Measurements from ENCODE around the gene KRR1. TPM values are rescaled to one million over a fixed set of nuclear protein-coding genes. Genes with fewer than 3 reads are reported as not detected.
A peak's percentile ranks its signal among the peaks of the same experiment; 100 is the strongest.
"Not testable (repeated sequence)": the region's sequence is repeated elsewhere in the genome, so short reads cannot be mapped to it uniquely, and the experiment has no call there.

KRR1 gene
- total RNA-seq, 1 donor from 2014 or later: 37.5 TPM

- peaks cover 2% of the 10 kb centered on the region for H3K9me3 Mint-ChIP-seq (ENCODE audit: low read depth)
- H3K4me1 Mint-ChIP-seq (ENCODE audit: low read depth): peaks cover 43% of the 10 kb centered on the region
- no peak for DNase-seq (ENCODE audit: low spot score)
- H3K4me3 Mint-ChIP-seq (ENCODE audit: unreplicated experiment): no peak overlapping the region
- H3K27ac Mint-ChIP-seq (ENCODE audit: unreplicated experiment): no peak overlapping the region
- no peaks in the 10 kb centered on the region for H3K27me3 Mint-ChIP-seq (ENCODE audit: low read depth)
- TF ChIP-seq, protein P1, sequence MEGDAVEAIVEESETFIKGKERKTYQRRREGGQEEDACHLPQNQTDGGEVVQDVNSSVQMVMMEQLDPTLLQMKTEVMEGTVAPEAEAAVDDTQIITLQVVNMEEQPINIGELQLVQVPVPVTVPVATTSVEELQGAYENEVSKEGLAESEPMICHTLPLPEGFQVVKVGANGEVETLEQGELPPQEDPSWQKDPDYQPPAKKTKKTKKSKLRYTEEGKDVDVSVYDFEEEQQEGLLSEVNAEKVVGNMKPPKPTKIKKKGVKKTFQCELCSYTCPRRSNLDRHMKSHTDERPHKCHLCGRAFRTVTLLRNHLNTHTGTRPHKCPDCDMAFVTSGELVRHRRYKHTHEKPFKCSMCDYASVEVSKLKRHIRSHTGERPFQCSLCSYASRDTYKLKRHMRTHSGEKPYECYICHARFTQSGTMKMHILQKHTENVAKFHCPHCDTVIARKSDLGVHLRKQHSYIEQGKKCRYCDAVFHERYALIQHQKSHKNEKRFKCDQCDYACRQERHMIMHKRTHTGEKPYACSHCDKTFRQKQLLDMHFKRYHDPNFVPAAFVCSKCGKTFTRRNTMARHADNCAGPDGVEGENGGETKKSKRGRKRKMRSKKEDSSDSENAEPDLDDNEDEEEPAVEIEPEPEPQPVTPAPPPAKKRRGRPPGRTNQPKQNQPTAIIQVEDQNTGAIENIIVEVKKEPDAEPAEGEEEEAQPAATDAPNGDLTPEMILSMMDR (IDR thresholded peaks at IDR 0.05): no peak
- H3K36me3 Mint-ChIP-seq (ENCODE audit: low read depth): no peaks in the 10 kb centered on the region
Measured at GRCh38 chr12:75447691-75448393, 63.6 kb downstream of the KRR1 start.

- TF ChIP-seq, protein P1 (IDR thresholded peaks at IDR 0.05): no peak
- Mint-ChIP-seq H3K4me3 (ENCODE audit: unreplicated experiment) (no peak overlapping the region), H3K36me3 (ENCODE audit: low read depth) (no peaks in the 10 kb centered on the region), H3K27me3 (ENCODE audit: low read depth) (no peaks in the 10 kb centered on the region), H3K9me3 (ENCODE audit: low read depth) (peaks cover 2% of the 10 kb centered on the region), H3K27ac (ENCODE audit: unreplicated experiment) (peak overlapping the region; percentile 17), H3K4me1 (ENCODE audit: low read depth) (peaks cover 40% of the 10 kb centered on the region)
- DNase-seq (ENCODE audit: low spot score): no peak
Measured at GRCh38 chr12:75446857-75447256, 64.6 kb downstream of the KRR1 start.

GRCh38 chr12:75445137-75445507 is 66.3 kb downstream of the KRR1 start:
- H3K36me3 Mint-ChIP-seq (ENCODE audit: low read depth); H3K9me3 Mint-ChIP-seq (ENCODE audit: low read depth); H3K4me3 Mint-ChIP-seq (ENCODE audit: unreplicated experiment); DNase-seq (ENCODE audit: low spot score); H3K27me3 Mint-ChIP-seq (ENCODE audit: low read depth): not testable (repeated sequence)
- H3K4me1 Mint-ChIP-seq (ENCODE audit: low read depth): peaks cover 40% of the 10 kb centered on the region
- peak overlapping the region; percentile 87 for H3K27ac Mint-ChIP-seq (ENCODE audit: unreplicated experiment)

GRCh38 chr12:75444429-75445136 is 66.8 kb downstream of the KRR1 start:
- Mint-ChIP-seq H3K27me3 (ENCODE audit: low read depth) (no peaks in the 10 kb centered on the region), H3K4me3 (ENCODE audit: unreplicated experiment) (no peak overlapping the region), H3K9me3 (ENCODE audit: low read depth) (peaks cover 9% of the 10 kb centered on the region), H3K4me1 (ENCODE audit: low read depth) (peaks cover 40% of the 10 kb centered on the region), H3K27ac (ENCODE audit: unreplicated experiment) (peak overlapping the region; percentile 87), H3K36me3 (ENCODE audit: low read depth) (peaks cover 3% of the 10 kb centered on the region)
- TF ChIP-seq, protein P1 (IDR thresholded peaks at IDR 0.05): no peak
- DNase-seq (ENCODE audit: low spot score): no peak

- TF ChIP-seq, protein P1 (IDR thresholded peaks at IDR 0.05): no peak
- peaks cover 9% of the 10 kb centered on the region for H3K9me3 Mint-ChIP-seq (ENCODE audit: low read depth)
- no peak overlapping the region for H3K4me3 Mint-ChIP-seq (ENCODE audit: unreplicated experiment)
Measured at GRCh38 chr12:75443709-75444108, 67.7 kb downstream of the KRR1 start.

GRCh38 chr12:75442454-75442853 is 69.0 kb downstream of the KRR1 start:
- not testable (repeated sequence) for H3K27ac Mint-ChIP-seq (ENCODE audit: unreplicated experiment); H3K4me3 Mint-ChIP-seq (ENCODE audit: unreplicated experiment); DNase-seq (ENCODE audit: low spot score); H3K36me3 Mint-ChIP-seq (ENCODE audit: low read depth); H3K27me3 Mint-ChIP-seq (ENCODE audit: low read depth)
- Mint-ChIP-seq H3K4me1 (ENCODE audit: low read depth) (peaks cover 40% of the 10 kb centered on the region), H3K9me3 (ENCODE audit: low read depth) (peaks cover 12% of the 10 kb centered on the region)

More at GRCh38 chr12:75443709-75444108, 67.7 kb downstream of the KRR1 start:
- no peak for DNase-seq (ENCODE audit: low spot score)
- H3K27ac Mint-ChIP-seq (ENCODE audit: unreplicated experiment): peak overlapping the region; percentile 14
- H3K4me1 Mint-ChIP-seq (ENCODE audit: low read depth): peaks cover 40% of the 10 kb centered on the region
- H3K27me3 Mint-ChIP-seq (ENCODE audit: low read depth): no peaks in the 10 kb centered on the region
- peaks cover 3% of the 10 kb centered on the region for H3K36me3 Mint-ChIP-seq (ENCODE audit: low read depth)

GRCh38 chr12:75441687-75442449 is 69.5 kb downstream of the KRR1 start:
- H3K36me3 Mint-ChIP-seq (ENCODE audit: low read depth); H3K27ac Mint-ChIP-seq (ENCODE audit: unreplicated experiment); DNase-seq (ENCODE audit: low spot score); H3K27me3 Mint-ChIP-seq (ENCODE audit: low read depth); H3K4me3 Mint-ChIP-seq (ENCODE audit: unreplicated experiment): not testable (repeated sequence)
- H3K9me3 Mint-ChIP-seq (ENCODE audit: low read depth): peaks cover 16% of the 10 kb centered on the region
- peaks cover 34% of the 10 kb centered on the region for H3K4me1 Mint-ChIP-seq (ENCODE audit: low read depth)
